GM18861 (cell line): ENCODE measurements around the gene SLC9A9.

Experiments used
- ATAC-seq: cut with Tn5 transposase; IDR thresholded peaks from one replicate; pipeline ENCODE4 v1.9.1; 2021; ENCODE audit not compliant: unreplicated experiment

The SLC9A9 gene

GRCh38 chr3:143343031-143343430 lies 505.2 kb downstream of the SLC9A9 start:
- no peak for ATAC-seq

GRCh38 chr3:143339451-143339850 lies 508.8 kb downstream of the SLC9A9 start:
- no peak for ATAC-seq

DNA sequence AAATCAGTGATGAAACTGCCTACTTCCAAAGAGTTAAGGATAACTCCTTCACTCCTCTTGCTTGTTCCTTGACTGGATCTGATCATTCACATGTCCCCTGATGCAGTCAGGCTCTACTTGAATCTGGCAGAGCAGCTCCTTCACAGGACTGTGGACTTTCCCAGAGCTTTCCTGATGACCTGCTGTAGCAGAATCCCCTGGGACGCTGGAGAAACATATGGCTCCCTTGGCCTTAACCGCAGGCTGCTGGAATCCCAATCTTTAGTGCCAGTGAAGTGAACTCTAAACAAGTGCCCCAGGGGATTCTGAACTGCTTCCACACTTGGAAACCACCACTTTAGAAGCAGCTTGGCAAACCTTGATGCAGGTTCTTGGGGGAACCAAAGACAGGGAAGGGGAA lies 510.9 kb downstream of the SLC9A9 start:
- no peak for ATAC-seq

GRCh38 chr3:143334231-143334630 lies 514.0 kb downstream of the SLC9A9 start:
- ATAC-seq, result no peak

- ATAC-seq, result no peak
These were observed 514.9 kb downstream of the SLC9A9 start for GRCh38 chr3:143333367-143333766.

DNA sequence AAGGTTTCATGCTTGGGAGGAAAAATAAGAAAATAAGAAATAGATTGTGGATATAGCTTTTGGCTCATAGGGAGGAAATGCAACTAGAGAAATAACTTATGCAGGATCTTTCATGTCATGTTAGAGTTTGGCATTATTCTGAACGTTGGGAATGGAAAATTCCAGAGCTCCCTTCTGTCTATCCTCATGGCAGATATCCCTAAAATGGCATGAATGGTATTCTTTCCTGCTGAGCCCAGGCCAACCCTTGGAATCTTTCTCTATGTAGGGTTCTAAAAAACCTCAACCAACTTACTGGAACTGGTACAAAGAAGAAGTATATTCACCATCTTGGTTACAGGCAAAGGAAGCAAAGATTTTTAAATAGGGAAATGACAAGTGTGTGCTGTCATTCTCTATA lies 516.2 kb downstream of the SLC9A9 start:
- ATAC-seq, result no peak

- no peak for ATAC-seq
These were observed 516.9 kb downstream of the SLC9A9 start for GRCh38 chr3:143331350-143331749.

DNA sequence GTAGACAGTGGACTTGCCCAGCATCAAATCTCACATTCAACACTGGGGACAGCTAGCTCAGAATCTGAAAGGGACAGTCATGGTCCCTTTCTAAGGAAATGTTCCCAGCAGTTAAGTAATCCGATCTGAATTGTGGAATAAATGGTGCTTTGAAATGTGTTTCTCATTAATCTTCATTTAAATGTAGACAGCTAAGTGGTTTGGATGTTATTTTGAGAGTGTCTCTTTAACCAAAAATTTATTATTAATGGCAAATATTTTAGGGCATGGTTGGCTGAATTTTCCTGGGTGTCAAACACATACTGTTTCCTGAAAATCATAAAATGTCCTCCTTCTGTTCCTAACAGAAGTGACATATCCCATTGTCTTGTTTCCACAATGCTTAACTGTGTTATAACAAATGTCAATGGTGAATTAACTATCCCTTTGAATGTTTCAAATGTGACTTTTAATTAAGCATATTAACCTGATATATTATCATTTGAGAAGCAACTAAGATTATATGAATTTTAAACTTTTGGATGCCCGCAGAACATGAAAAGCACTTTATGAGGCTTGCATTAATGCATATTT lies 517.9 kb downstream of the SLC9A9 start:
- ATAC-seq, result no peak

GRCh38 chr3:143329567-143330211 lies 518.6 kb downstream of the SLC9A9 start:
- no peak for ATAC-seq

DNA sequence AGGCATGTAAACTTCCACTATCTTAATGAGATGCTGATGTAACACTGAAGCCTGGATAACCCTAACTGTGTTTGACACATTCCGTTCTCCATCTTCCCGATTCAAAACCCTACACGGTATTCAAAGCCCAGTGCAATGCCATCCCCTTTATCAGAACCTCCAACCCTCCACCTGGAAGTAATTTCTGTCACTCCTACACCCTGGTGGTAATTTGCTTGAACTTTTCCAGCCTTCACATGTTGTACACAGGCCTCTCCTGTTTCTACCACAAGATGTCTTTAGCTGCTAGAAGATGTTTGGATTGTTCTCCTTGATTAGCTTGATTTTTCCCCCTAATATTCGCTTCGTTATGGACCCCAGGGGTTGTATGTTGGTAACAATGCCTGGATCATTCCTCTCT lies 519.8 kb downstream of the SLC9A9 start:
- ATAC-seq, result no peak

GRCh38 chr3:143326983-143327778 lies 521.1 kb downstream of the SLC9A9 start:
- ATAC-seq, result no peak

GRCh38 chr3:143321058-143321769 lies 527.1 kb downstream of the SLC9A9 start:
- no peak for ATAC-seq

- ATAC-seq, result no peak
These were observed 532.5 kb downstream of the SLC9A9 start for GRCh38 chr3:143315766-143316165.

- no peak for ATAC-seq
These were observed 533.8 kb downstream of the SLC9A9 start for GRCh38 chr3:143314251-143315093.

GRCh38 chr3:143313893-143314188 lies 534.4 kb downstream of the SLC9A9 start:
- ATAC-seq, result no peak

DNA sequence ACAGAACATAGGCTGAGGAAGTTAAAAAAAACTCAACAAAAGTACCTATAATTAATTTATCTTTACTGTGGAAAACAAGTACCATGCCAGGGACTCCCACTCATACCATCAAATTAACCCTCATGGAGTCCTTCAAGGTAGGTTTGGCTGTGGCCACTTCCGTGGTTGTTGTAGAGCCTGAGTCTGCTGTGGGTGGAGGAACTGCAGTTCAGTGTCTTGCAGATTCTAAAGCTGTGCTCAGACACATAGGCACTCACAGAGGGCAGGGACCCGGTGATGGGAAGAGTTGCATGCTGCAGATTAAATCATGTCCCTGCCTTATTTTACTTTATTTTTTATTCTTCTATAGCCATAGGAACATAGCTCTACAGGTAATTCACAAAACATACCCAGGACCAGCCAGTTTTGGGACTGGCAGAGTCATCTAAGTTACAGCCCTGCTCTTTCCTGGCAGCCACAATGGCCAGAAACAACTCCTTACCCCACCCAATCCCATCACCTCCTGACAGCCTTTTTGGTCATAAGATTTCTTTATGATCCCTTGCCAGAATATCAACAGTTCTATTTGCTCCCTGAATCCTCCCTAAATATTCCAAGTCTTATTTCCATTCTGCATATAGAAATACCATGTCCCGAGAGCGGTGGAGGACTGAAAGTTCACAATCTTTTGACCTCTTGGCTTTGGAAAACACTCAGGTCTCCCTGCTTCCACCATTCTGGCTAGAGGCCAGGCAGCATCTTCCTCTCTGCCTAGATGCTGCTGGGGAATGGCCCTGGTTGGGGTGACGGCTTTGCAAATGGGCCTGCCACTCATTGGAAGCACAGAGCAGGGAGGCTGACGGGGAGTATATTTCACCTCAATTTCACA lies 535.0 kb downstream of the SLC9A9 start:
- ATAC-seq, result no peak

GRCh38 chr3:143311096-143311495 lies 537.2 kb downstream of the SLC9A9 start:
- no peak for ATAC-seq

DNA sequence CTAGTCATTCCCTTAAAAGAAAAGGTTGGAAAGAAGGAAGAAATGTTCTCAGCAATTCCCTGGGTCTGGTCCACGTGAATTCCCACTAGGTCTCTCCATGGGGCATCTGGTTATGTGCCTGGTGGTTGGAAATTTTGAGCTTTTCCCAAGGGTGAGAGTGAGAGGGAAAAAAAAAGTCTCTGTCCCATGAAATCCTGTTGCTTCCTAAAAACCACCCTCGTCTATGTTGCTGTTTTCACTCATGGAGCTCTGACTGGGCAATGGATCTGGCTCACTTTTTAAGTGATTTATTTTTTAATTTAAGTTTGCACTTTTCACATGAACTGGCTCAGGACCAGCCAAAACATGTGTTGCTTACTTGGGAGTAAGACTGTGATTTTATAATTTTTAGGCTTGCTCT lies 538.6 kb downstream of the SLC9A9 start:
- ATAC-seq, result no peak

DNA sequence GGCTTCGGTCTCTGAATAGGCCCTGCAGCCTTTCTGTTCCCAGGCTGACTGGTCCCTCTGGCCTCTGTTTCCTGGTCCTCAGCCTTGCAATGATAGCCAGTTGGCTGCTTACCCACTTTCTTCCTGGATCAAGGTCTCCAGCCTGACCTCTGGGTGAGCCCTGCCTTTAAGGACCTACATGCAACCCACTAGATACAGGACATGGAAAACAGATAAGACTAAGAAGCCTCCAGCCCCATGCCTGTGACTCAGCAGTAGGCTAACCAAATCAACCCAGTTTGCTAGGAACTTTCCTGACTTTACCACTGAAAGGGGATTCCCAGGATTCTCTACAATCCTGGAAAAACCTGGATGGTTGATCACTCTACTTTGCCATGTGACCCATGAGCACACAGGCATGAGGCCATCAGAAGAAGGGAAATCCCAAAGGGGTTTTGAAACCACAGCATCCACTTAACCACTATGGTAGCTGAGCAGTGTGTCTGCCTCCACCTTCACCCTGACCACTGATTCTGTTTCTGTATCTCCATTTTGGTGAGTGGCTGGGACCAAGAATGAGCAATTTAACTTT lies 540.6 kb downstream of the SLC9A9 start:
- no peak for ATAC-seq

DNA sequence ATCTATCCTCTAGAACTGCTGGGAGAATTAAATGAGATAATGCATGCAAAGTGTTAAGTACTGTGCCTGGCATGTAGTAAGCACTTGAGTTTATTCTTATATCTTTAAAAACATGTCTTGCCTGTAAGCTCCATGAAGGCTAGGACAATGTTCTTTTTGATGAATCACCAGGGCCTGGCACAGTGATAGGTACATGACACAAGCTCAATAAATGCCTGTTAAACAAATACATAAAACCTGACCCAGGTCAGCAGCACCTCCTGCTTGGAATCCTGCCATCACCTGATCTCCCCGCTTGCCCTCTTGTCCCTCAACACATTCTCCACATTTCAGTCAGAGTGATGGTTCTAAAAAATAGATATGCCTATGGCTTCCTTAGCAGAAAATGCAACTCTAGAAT lies 541.9 kb downstream of the SLC9A9 start:
- no peak for ATAC-seq
